GM18858 (cell line): ENCODE measurements around the gene NCKAP5.
A peak's percentile ranks its signal among the peaks of the same experiment; 100 is the strongest.
"Not testable (repeated sequence)": the region's sequence is repeated elsewhere in the genome, so short reads cannot be mapped to it uniquely, and the experiment has no call there.

Source experiments
- ATAC-seq: cut with Tn5 transposase; IDR thresholded peaks from one replicate; pipeline ENCODE4 v1.9.1; 2021; ENCODE audit not compliant: unreplicated experiment

The NCKAP5 gene

GRCh38 chr2:133525090-133525489, 43.2 kb downstream of the NCKAP5 start:
- ATAC-seq = no peak

GRCh38 chr2:133523406-133523805, 44.9 kb downstream of the NCKAP5 start:
- no peak for ATAC-seq

DNA sequence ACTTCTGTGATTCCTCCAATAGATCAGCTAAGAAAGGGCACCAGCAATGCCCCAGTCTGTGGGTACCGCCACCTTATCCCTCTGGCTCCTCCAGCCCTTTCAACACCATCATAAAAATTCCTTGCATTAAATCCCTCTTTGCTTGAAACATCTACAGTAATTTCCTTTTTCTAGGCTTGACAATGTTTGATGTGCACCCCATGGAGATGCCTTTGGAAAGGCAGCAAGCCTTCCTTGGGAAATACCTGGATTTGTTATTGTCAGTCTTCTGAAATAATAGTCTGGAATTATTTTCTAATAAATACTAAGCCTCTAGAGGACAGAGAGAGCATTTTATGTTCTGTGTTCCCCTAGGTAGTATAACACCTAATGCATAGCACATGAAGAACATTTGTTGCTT, 46.1 kb downstream of the NCKAP5 start:
- ATAC-seq = no peak

DNA sequence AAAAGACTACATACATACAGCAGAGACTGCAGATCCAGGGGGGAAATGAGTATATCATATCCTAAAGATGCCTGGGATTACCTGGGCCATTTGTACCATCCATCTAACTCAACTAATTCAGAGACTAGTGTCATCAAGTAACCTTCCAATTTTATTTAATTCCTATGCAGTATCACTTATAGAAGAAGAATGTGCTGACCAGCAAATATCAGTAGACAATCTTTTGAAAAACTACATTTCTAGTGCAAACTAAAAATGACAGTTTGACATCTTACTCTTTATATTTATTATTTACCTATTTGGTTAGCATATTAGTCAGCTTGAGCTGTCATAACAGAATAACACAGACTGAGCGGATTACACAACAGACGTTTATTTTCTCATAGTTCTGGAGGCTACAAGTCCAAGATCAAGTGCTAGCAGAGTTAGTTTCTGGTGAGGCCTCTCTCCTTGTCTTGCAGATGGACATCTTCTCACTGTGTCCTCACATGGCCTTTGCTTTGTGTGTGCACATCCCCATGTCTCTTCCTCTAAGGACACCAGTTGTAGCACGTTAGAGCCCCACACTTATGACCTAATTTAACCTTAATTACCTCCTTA, 47.0 kb downstream of the NCKAP5 start:
- ATAC-seq = no peak

- not testable (repeated sequence) for ATAC-seq
Observed at GRCh38 chr2:133519677-133520076, 48.6 kb downstream of the NCKAP5 start.

DNA sequence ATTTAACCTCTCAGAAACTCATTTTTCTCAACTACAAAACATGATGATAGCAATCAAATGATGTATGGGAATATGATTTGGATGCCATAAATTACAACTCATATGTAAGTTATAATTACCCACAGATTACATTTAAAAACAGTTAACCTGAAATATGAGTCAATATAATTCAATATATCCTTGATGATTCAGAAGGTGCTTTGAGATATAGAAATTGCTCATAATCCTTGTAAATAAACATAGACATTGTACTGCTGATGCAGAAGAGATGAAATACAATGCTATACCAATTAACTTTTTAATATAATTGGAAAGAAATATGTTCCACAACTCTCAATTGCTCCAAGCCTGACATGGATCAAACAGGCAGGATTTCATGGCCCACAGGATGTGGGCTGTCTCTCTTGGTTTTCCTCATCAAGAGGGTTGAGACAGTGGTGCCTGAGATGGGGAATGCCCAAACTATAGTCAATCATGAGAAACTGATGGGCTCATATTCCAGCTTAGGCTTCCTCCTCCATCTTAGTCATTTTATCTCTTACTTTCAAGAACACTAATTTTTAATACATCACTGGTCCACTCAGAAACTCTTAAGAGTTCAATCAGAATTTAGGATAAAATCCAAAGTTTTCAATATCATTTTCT, 49.4 kb downstream of the NCKAP5 start:
- no peak for ATAC-seq

GRCh38 chr2:133517876-133518275, 50.4 kb downstream of the NCKAP5 start:
- no peak for ATAC-seq

DNA sequence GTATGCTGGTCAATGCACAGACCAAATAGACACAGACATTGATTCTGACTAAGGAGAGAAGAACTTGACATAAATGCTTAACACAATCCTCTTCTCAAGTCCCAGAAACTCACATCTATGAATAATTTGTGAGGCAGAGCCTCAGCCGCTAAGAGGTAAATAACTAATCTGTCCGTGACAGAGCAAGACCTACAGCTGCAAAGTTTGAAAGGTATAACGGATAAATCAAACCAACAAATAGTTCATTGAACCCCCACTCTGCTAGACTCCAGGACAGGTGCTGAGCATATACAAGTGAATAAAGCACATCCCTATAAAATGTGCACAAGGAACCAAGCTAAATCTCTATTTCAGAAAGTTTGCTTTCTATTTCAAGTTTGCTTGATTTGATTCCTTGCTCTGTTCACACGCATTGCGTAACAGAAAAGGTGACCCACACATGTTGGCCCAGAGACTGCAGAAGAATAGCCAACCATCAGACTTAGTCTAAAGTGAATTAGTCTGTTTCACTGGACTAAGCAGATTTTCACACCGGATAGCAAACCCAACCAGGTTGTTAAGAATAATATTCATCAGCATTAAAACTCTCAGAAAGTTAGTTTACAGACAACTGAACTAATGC, 51.7 kb downstream of the NCKAP5 start:
- ATAC-seq = no peak

DNA sequence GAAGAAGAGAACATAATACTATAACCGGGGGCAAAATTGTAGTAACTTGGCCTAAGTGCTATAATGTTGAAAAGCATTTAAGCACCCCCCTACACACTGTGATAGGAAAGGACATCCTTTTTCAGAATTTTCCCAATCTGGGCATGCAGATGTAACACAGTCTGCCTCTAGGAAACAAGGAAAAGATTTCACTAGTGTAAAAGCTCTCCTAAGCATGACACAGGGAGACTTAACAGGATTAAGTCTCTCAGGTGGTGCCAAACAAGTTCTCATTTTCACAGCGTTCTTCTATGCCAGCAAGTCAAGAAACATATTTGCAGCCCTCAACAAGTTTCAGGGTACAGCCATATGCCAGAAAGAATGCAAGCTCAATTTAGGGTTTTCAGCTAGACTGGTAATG, 53.0 kb downstream of the NCKAP5 start:
- ATAC-seq = no peak

DNA sequence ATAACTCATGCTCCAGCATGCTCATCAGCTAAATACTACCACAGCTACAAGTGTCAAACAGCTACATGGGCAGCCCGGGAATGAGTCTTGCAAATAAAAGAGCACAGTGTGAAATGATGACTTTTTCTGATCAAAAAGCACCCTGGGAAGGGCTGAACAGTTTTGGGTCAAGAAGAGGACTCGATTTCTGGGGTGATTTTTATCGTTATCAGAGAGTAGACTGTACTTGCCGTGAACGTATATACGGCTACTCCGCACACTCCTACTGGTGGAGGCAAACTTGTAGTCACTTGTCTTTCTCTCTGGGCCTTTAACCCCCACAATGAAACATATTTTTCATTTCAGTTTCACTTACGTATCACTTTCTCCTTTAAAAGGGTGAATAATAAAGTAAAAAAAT, 54.4 kb downstream of the NCKAP5 start:
- ATAC-seq = no peak

GRCh38 chr2:133512121-133512520, 56.1 kb downstream of the NCKAP5 start:
- no peak for ATAC-seq

- ATAC-seq = no peak
Observed at GRCh38 chr2:133511679-133512078, 56.6 kb downstream of the NCKAP5 start.

DNA sequence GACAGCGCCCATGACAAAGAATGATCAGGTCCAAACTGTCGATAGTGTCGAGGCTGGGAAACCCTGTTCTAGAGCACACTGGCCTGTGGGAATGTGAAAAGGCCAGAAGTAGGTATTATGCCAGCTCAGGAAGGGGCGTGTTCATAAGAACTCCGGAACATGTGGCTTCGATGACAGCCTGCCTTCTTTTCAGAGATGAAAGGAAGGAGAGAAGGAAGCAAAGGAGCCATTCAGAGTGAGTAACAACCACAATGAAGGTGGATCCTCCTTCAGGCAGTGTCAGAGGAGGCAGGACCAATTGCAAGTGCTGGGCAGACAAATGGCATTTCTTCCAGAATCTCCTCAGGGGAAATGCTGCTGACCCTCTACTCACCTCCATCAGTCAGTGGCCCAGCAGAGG, 58.5 kb downstream of the NCKAP5 start:
- no peak for ATAC-seq

GRCh38 chr2:133508546-133509165, 59.6 kb downstream of the NCKAP5 start:
- ATAC-seq = no peak

DNA sequence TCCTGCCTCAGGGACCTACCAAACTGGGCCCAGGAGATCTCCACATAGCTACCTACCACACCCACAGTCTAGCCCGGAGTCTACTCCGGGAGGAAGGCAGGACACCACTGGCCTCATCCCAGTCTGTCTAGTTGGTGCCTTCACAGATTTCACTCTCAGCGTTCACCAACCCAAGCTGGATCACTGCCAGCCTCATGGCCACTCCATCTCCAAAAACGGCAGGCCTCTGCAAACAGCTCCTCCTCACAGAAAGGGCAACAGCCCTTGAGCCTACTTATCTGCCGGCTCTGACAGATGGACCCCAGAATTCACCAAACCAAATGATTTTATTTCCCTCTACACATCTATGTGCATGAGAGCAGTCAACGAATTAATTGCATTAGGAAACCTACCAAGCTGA, 61.3 kb downstream of the NCKAP5 start:
- ATAC-seq = no peak

GRCh38 chr2:133504566-133505505, 63.4 kb downstream of the NCKAP5 start:
- no peak for ATAC-seq

- no peak for ATAC-seq
Observed at GRCh38 chr2:133503927-133504326, 64.3 kb downstream of the NCKAP5 start.

DNA sequence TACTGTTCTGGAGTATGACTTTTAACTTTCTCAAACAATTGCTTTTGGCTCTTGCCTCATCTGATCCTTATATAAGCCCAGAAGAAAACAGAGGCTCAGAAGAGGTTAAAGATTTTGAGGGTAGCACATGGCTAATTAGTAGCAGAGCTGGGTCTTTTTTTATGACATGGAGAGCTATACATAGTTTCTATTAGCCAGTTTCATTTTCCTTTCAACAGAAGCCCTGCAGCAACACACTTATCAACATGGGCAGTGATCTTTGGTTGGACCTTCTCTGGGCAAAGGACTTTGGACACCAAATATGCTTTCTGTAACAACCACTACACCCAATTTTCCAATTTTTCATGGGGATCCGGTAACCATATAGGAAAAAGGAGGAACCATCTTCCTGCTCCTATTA, 64.9 kb downstream of the NCKAP5 start:
- peak; percentile 71 for ATAC-seq

- ATAC-seq = no peak
Observed at GRCh38 chr2:133502678-133503077, 65.6 kb downstream of the NCKAP5 start.

DNA sequence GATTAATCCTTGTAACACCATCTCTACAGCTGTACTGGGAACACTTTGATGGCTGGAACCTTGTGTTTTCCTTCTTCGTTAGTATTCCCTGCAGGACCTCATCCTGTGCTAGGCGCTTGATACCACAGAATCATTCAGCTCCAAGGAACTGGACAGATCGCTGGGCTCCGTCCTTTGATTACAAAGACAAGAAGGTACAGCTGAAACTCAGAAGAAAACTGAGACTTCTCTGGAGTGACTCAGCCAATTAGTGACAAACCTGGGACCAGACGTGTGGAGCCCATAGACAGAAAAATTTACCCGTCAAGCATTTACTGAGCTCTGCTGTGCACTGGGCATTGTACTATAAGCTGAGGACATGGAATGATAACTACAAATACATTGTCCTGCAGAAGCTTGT, 67.3 kb downstream of the NCKAP5 start:
- ATAC-seq = no peak
